ENCODE measurements around the gene TIMP4. TPM values are rescaled to one million over a fixed set of nuclear protein-coding genes. Genes with fewer than 3 reads are reported as not detected.

TIMP4 gene
- total and polyA plus RNA-seq, 8 donors = 0.13 to 11.3 (median 0.46) TPM

GRCh38 chr3:12154151-12154550 is 4.6 kb downstream of the TIMP4 start:
- Histone ChIP-seq H3K27ac (no peak overlapping the region), H3K4me1 (peaks cover 0 to 12% of the 10 kb centered on the region in 2 donors), H3K36me3 (no peaks in the 10 kb centered on the region), H3K4me3 (no peak overlapping the region), H3K9me3 (no peaks in the 10 kb centered on the region), H3K27me3 (peaks cover 0 to 18% of the 10 kb centered on the region in 2 donors)
- TF ChIP-seq CTCF (IDR thresholded peaks at IDR 0.05) = no peak
- ATAC-seq (no peak), DNase-seq (no peak)
- intact Hi-C loops (cut with DNase I) = no loop called here

GRCh38 chr3:12150112-12150511 is 8.6 kb downstream of the TIMP4 start:
- no peaks in the 10 kb centered on the region for H3K27me3 ChIP-seq
- H3K9me3 ChIP-seq = no peaks in the 10 kb centered on the region
- H3K27ac ChIP-seq = no peak overlapping the region
- DNase-seq = no peak
- no peaks in the 10 kb centered on the region for H3K36me3 ChIP-seq
- no peak for ATAC-seq
- no peak overlapping the region for H3K4me3 ChIP-seq
- no peak for TF ChIP-seq CTCF (IDR thresholded peaks at IDR 0.05)
- H3K4me1 ChIP-seq = no peaks in the 10 kb centered on the region
- intact Hi-C loops (cut with DNase I) = no loop called here

- DNase-seq (no peak), ATAC-seq (no peak)
- Histone ChIP-seq H3K36me3 (no peaks in the 10 kb centered on the region), H3K4me1 (peaks cover 0 to 10% of the 10 kb centered on the region in 2 donors), H3K9me3 (no peaks in the 10 kb centered on the region), H3K4me3 (no peak overlapping the region), H3K27me3 (no peaks in the 10 kb centered on the region), H3K27ac (no peak overlapping the region)
- intact Hi-C loops (cut with DNase I) = no loop called here
- no peak for TF ChIP-seq CTCF (IDR thresholded peaks at IDR 0.05)
These were observed 9.7 kb downstream of the TIMP4 start for GRCh38 chr3:12149029-12149428.

- H3K27me3 ChIP-seq = no peaks in the 10 kb centered on the region
- no peak overlapping the region for H3K27ac ChIP-seq
- TF ChIP-seq CTCF (IDR thresholded peaks at IDR 0.05) = no peak
- no peaks in the 10 kb centered on the region for H3K9me3 ChIP-seq
- H3K4me3 ChIP-seq = no peak overlapping the region
- peak in 1 of 4 donors; percentile 64 for DNase-seq
- H3K36me3 ChIP-seq = no peaks in the 10 kb centered on the region
- intact Hi-C loops (cut with DNase I) = no loop called here
- peak; percentile 36 for ATAC-seq
- H3K4me1 ChIP-seq = peaks cover 0 to 17% of the 10 kb centered on the region in 2 donors
These were observed 10.3 kb downstream of the TIMP4 start for GRCh38 chr3:12148183-12148940.

- H3K9me3 ChIP-seq = no peaks in the 10 kb centered on the region
- ATAC-seq = no peak
- peak in 1 of 4 donors; percentile 26 for DNase-seq
- no peak overlapping the region for H3K4me3 ChIP-seq
- intact Hi-C loops (cut with DNase I) = no loop called here
- H3K36me3 ChIP-seq = no peaks in the 10 kb centered on the region
- TF ChIP-seq CTCF (IDR thresholded peaks at IDR 0.05) = no peak
- no peak overlapping the region for H3K27ac ChIP-seq
- no peaks in the 10 kb centered on the region for H3K27me3 ChIP-seq
- peaks cover 0 to 24% of the 10 kb centered on the region in 2 donors for H3K4me1 ChIP-seq
These were observed 11.5 kb downstream of the TIMP4 start for GRCh38 chr3:12147049-12147780.
